Thyroid gland (tissue), 4 donors: ENCODE measurements around the gene RELL1.

Experiments
- POLR2A ChIP-seq, 2 donors: fragments of 450-650 bp; IDR thresholded peaks; one replicate each; pipeline ENCODE4 v1.6.1; 2017; ENCODE audit warnings: antibody characterized with exemption in 2 of 2, mild to moderate bottlenecking in 2 of 2, moderate library complexity in 1 of 2
- TF ChIP-seq, protein P1 (sequence below), 6 experiments: fragments of 200-600 bp in 3 of 6; fragments of 450-650 bp in 3 of 6; sonication (generic) in 3 of 6; IDR thresholded peaks; one replicate each; pipeline ENCODE4 v1.5.1; 2016 to 2019; ENCODE audit warnings: antibody characterized with exemption in 6 of 6, mild to moderate bottlenecking in 2 of 6, inconsistent platforms in 1 of 6, moderate library complexity in 1 of 6

DNA sequence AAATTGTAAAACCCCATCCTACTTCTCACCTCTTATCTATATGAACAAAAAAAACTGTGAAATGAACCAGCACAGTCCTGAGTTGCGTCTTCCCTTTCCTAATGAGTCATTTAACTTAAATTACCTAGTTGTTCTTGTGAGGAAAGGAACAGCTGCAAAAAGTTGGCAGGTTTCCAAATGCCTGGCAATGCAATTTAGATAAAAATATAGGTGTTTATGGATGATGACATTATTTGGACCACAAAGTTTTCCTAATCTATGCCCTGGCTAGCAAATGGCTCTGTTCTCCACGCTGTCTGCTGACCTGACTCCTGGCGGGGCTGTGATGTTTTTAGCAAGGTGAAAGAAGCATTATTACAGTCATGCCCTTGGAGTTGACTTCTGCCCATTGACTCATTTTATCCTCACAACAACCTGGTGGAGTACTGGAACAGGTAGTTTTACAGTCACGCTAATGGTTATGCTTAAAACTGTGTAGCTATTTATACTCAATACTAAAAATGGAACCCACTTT, 29.8 kb upstream of the RELL1 start:
- TF ChIP-seq, protein P1, sequence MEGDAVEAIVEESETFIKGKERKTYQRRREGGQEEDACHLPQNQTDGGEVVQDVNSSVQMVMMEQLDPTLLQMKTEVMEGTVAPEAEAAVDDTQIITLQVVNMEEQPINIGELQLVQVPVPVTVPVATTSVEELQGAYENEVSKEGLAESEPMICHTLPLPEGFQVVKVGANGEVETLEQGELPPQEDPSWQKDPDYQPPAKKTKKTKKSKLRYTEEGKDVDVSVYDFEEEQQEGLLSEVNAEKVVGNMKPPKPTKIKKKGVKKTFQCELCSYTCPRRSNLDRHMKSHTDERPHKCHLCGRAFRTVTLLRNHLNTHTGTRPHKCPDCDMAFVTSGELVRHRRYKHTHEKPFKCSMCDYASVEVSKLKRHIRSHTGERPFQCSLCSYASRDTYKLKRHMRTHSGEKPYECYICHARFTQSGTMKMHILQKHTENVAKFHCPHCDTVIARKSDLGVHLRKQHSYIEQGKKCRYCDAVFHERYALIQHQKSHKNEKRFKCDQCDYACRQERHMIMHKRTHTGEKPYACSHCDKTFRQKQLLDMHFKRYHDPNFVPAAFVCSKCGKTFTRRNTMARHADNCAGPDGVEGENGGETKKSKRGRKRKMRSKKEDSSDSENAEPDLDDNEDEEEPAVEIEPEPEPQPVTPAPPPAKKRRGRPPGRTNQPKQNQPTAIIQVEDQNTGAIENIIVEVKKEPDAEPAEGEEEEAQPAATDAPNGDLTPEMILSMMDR (IDR thresholded peaks at IDR 0.05), result no peak
- no peak for TF ChIP-seq POLR2A (IDR thresholded peaks at IDR 0.05)
